Left ventricle myocardium inferior (tissue), 1 donor: Measurements from ENCODE around the gene ABI2. TPM values are rescaled to one million over a fixed set of nuclear protein-coding genes. Genes with fewer than 3 reads are reported as not detected.
"Not testable (repeated sequence)": the region's sequence is repeated elsewhere in the genome, so short reads cannot be mapped to it uniquely, and the experiment has no call there.

ENCODE experiments used
- DNase-seq: peaks from one replicate; pipeline ENCODE4 v3.0.0-alpha.2; 2020
- H3K27ac ChIP-seq: fragments of 200-600 bp; replicated peaks from 2 replicates; pipeline ENCODE4 v1.8.0; 2021
- H3K27me3 ChIP-seq: fragments of 200-600 bp; 2 replicates; pipeline ENCODE4 v1.8.0; 2021; ENCODE audit warnings: low read depth
- H3K36me3 ChIP-seq: fragments of 200-600 bp; 2 replicates; pipeline ENCODE4 v1.8.0; 2021
- H3K4me1 ChIP-seq: fragments of 200-600 bp; 2 replicates; pipeline ENCODE4 v1.8.0; 2021
- H3K4me3 ChIP-seq: fragments of 200-600 bp; 2 replicates; pipeline ENCODE4 v1.8.0; 2021; ENCODE audit warnings: mild to moderate bottlenecking, moderate library complexity
- H3K9me3 ChIP-seq: fragments of 200-600 bp; replicated peaks from 2 replicates; pipeline ENCODE4 v1.8.0; 2021
- CTCF ChIP-seq: fragments of 200-600 bp; IDR thresholded peaks from 2 replicates; pipeline ENCODE4 v1.8.0; 2021; ENCODE audit warnings: antibody characterized with exemption, mild to moderate bottlenecking, borderline replicate concordance
- intact Hi-C: fragments of 100-400 bp; cut with micrococcal nuclease; formaldehyde crosslinking; loops from one replicate; pipeline ENCODE4 v1.11.0; 2022
- total RNA-seq: library from RNA; stranded (reverse); fragmentation: NEBNext Ultra II Directional; extraction: Animal tissue kit (Norgen Biotek cat#: 25700); gene quantifications from one replicate; pipeline ENCODE4 v1.2.1, GENCODE V29; 2021
- donor health status: DM: no; HTN: yes; CAD: no; lungs with severe emphysema.

ABI2 gene
- total RNA-seq, 1 donor from 2014 or later: 63.1 TPM

- Histone ChIP-seq H3K36me3 (peaks cover 12% of the 10 kb centered on the region), H3K4me3 (peak overlapping the region; percentile 95), H3K4me1 (peaks cover 52% of the 10 kb centered on the region), H3K9me3 (no peaks in the 10 kb centered on the region), H3K27ac (peak overlapping the region; percentile 13), H3K27me3 (no peaks in the 10 kb centered on the region)
- no peak for DNase-seq
- no peak for TF ChIP-seq CTCF
- intact Hi-C loops: no loop called here
These were observed 2.2 kb downstream of the ABI2 start for GRCh38 chr2:203330434-203330833.

- Histone ChIP-seq H3K9me3 (no peaks in the 10 kb centered on the region), H3K27ac (peak overlapping the region; percentile 68), H3K4me1 (peaks cover 56% of the 10 kb centered on the region), H3K27me3 (no peaks in the 10 kb centered on the region), H3K36me3 (peaks cover 12% of the 10 kb centered on the region), H3K4me3 (peak overlapping the region; percentile 13)
- no peak for TF ChIP-seq CTCF
- peak; percentile 22 for DNase-seq
- intact Hi-C loops: no loop called here
These were observed 10.1 kb downstream of the ABI2 start for GRCh38 chr2:203338322-203338721.

GRCh38 chr2:203340791-203341487, 12.7 kb downstream of the ABI2 start:
- intact Hi-C loops: no loop called here
- Histone ChIP-seq H3K27ac (peak overlapping the region; percentile 12), H3K36me3 (peaks cover 8% of the 10 kb centered on the region), H3K4me1 (peaks cover 51% of the 10 kb centered on the region), H3K9me3 (no peaks in the 10 kb centered on the region), H3K4me3 (no peak overlapping the region), H3K27me3 (no peaks in the 10 kb centered on the region)
- TF ChIP-seq CTCF: no peak
- no peak for DNase-seq

- intact Hi-C loops: no loop called here
- Histone ChIP-seq H3K4me1 (peaks cover 57% of the 10 kb centered on the region), H3K36me3 (peaks cover 8% of the 10 kb centered on the region), H3K9me3 (no peaks in the 10 kb centered on the region), H3K27me3 (no peaks in the 10 kb centered on the region), H3K4me3 (no peak overlapping the region), H3K27ac (peak overlapping the region; percentile 12)
- DNase-seq: no peak
- TF ChIP-seq CTCF: no peak
These were observed 13.6 kb downstream of the ABI2 start for GRCh38 chr2:203341741-203342310.

GRCh38 chr2:203342374-203342773, 14.2 kb downstream of the ABI2 start:
- H3K9me3 ChIP-seq, H3K27me3 ChIP-seq, H3K36me3 ChIP-seq, intact Hi-C loops, H3K4me3 ChIP-seq, H3K27ac ChIP-seq, DNase-seq: not testable (repeated sequence)
- peaks cover 57% of the 10 kb centered on the region for H3K4me1 ChIP-seq

- intact Hi-C loops: no loop called here
- H3K27ac ChIP-seq: no peak overlapping the region
- peaks cover 13% of the 10 kb centered on the region for H3K36me3 ChIP-seq
- no peaks in the 10 kb centered on the region for H3K27me3 ChIP-seq
- peaks cover 47% of the 10 kb centered on the region for H3K4me1 ChIP-seq
- TF ChIP-seq CTCF: no peak
- DNase-seq: no peak
- H3K9me3 ChIP-seq: no peaks in the 10 kb centered on the region
- H3K4me3 ChIP-seq: no peak overlapping the region
These were observed 16.5 kb downstream of the ABI2 start for GRCh38 chr2:203344667-203345066.
